Left renal cortex interstitium (tissue), 4 donors: ENCODE results near the gene COL3A1. TPM values are rescaled to one million over a fixed set of nuclear protein-coding genes. Genes with fewer than 3 reads are reported as not detected.
A peak's percentile ranks its signal among the peaks of the same experiment; 100 is the strongest.

Experiments used
- DNase-seq, 4 donors: peaks; one replicate each; pipeline ENCODE4 v3.0.0-alpha.2; 2013; ENCODE audit warnings: low read depth in 4 of 4, low spot score in 2 of 4, missing footprints in 1 of 4
- polyA plus RNA-seq, 4 donors: library from polyadenylated mRNA; unstranded; fragments of 120-200 nt; gene quantifications; one replicate each; pipeline ENCODE4 v1.2.1, GENCODE V29; 2013; ENCODE audit not compliant: insufficient read length in 4 of 4

COL3A1 gene
- polyA plus RNA-seq, 4 donors, result 802 to 1,385 (median 1,109) TPM

DNA sequence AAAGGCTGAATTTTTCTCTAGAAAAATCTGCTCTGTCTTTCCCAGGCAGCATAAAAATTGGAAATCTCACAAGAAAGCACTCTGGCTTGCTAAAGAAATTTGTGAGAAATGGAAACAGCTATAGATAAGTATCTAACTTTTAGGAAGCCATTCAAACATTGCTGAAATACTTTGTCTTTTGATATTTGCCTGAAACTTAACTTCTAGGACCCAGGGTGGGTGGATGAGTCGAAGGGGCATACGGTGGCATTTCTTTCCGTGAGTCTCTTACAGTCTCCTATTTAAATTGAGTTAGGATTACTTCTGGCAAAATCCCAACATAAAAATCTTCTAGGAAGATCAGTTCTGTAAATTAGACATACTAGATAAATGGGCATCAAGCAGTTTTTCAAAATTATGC is 532 bp upstream of the COL3A1 start:
- DNase-seq, result no peak

GRCh38 chr2:188975497-188976102 is 1.4 kb downstream of the COL3A1 start:
- no peak for DNase-seq

DNA sequence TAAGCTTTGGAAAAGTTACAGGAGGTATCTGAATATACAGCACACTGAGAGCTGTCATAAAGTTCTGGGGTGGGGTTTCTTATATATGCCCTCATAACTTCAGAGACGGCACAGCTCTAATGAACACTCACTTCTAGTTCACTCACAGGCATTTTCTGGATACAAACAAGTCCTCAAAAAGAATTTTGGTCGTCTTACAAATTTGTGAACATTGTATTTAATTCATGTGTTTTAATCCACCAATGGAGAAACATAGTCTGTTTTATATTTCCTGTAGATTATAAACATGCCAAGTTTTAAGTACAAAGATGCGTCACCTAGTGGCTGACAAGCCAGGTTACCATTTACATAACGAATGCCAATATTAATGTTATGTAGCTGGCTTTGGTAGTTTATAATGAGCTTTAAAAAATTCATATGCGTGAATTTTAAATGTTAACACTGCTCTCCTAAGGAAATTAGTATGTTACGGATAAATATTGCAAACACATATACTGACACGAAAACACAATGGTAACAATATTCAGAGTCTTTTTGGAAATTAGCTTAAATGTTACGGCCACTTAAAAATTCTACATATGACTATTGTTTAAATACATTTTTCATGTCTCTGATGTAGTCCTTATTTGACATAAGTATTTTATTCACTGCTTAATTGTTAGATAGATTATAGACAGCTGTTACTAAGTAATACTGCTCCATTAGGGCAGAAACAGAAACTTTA is 2.5 kb downstream of the COL3A1 start:
- no peak for DNase-seq

DNA sequence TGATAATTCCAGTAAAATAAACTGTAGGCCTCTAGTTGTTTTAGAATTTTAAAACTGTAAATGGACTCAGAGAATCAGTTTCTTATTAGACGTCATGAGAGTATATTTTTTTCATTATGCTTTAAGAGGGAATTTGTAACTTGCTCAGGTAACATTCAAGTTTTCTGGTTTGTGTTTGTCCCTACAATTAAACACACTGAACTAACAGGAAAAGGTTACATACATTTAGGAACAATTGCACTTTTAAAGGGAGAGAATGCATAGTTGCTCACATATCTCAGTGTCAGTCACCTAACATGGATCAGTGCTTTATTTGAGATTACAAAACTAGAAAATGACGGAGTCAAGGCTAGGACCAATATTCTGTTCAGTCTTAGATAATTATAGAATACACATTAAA is 3.1 kb downstream of the COL3A1 start:
- no peak for DNase-seq

- peak in 1 of 4 donors; percentile 80 for DNase-seq
Observed at GRCh38 chr2:188978291-188979081, 4.3 kb downstream of the COL3A1 start.

- no peak for DNase-seq
Observed at GRCh38 chr2:188979187-188980114, 5.3 kb downstream of the COL3A1 start.

DNA sequence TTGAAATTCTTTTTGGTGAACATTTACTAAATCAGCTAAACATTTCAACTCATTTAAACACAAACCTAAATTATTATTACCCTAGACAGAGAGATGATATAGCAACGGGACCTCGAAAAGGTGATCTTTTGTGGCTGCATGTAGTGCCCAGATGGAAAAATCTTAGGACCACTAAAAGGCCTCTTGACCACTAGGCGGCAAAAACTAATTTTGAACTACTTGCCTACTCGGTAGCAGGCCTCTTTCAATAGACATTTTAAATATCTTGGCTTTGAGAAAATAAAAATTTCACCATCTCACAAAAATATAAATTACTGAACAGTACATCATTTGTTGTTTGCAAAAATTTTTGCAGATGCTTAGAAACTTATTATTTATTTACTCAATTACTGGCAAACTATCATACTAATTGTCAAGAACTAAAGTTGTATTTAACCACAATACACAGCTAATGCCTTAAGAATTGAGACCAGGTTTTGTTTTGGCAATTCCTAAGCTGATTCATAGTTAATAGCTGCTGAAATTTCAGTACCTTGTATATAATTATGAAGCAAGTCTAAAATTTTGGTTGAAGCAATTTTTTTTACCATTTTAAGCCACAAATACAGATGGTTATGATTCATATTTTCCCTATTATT is 9.4 kb downstream of the COL3A1 start:
- no peak for DNase-seq

DNA sequence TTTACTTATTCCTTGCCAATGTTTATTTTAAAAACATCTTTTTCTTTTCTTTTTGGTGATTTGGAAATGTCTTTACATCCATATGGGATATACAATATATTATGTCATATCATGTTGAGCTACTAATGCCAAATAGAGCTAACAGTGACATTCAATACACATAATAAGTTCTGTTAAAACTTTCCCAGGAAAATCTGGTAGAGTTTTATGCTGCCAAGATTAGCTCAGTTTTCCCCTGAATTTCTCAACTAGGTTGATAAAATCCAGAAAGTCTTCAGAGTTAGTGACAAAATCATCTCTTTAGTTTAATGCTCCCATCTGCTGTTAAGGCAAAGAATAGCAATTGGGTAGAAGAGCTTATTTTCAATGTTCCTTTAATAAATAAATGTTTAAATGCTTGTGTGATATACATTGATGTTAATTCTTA is 9.9 kb downstream of the COL3A1 start:
- no peak for DNase-seq

GRCh38 chr2:188984680-188985079 is 10.5 kb downstream of the COL3A1 start:
- DNase-seq, result no peak

DNA sequence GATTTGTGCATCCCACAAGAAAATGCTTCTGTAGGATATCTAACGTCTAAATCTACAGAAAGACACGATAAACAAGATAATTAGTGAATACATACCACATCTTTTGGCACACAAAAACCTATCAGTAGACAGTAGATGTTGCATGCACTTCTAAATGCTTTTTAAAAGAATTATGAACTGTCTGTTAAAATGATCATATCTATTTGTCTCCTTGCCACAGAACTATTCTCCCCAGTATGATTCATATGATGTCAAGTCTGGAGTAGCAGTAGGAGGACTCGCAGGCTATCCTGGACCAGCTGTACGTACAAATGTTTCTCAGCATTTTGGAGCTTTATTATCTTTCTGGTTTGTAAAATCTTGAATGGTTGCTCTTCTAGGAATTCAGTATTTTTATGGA is 12.7 kb downstream of the COL3A1 start:
- DNase-seq, result no peak

- DNase-seq, result no peak
Observed at GRCh38 chr2:188993247-188993646, 19.1 kb downstream of the COL3A1 start.

- DNase-seq, result no peak
Observed at GRCh38 chr2:188997263-188997662, 23.1 kb downstream of the COL3A1 start.

- no peak for DNase-seq
Observed at GRCh38 chr2:189000221-189000620, 26.0 kb downstream of the COL3A1 start.

GRCh38 chr2:189002079-189002478 is 27.9 kb downstream of the COL3A1 start:
- no peak for DNase-seq

DNA sequence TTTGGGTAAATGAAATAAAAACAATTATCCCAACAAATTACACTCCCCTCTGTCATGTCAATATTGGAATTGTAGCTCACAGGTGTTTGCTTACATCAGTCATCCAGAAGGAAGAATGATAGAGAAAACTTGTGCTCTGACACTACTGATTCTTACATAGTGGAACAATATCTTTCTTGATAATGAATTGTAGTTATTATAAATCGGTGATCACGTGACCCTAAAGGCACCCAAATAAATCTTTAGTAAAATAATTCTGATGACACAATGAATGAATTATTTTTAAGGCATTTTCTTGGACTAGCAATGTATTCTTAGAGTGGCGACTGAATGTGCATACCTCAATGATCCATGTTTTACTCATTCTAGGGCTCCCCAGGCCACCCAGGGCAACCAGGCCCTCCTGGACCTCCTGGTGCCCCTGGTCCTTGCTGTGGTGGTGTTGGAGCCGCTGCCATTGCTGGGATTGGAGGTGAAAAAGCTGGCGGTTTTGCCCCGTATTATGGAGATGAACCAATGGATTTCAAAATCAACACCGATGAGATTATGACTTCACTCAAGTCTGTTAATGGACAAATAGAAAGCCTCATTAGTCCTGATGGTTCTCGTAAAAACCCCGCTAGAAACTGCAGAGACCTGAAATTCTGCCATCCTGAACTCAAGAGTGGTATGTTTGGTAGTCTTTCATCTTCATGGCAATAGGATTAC is 34.5 kb downstream of the COL3A1 start:
- DNase-seq, result no peak

DNA sequence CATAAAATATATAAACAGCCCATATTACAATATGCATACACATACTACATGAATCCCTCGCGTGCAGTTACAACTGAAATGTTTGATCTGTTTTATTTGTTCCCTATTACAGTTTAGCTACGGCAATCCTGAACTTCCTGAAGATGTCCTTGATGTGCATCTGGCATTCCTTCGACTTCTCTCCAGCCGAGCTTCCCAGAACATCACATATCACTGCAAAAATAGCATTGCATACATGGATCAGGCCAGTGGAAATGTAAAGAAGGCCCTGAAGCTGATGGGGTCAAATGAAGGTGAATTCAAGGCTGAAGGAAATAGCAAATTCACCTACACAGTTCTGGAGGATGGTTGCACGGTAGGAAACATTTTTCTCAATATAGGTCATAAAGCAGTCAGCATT is 36.4 kb downstream of the COL3A1 start:
- no peak for DNase-seq

GRCh38 chr2:189012351-189012750 is 38.2 kb downstream of the COL3A1 start:
- DNase-seq, result no peak

DNA sequence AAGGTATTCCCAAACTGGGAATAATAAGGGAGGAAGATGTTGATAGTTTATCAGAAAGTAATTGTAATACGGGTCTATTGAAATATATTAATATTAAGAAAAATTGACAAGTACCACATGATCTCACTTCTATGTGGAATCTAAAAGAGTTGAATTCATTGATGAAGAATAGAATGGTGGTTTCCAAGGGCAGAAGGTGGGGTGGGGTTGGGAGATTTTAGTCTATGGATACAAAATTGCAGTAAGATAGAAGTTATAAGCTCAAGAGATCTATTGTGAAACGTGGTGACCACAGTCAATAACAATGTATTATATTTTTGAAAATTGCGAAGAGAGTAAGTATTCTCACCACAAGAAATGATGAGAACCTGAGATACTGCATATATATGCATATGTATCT is 38.9 kb downstream of the COL3A1 start:
- DNase-seq, result no peak

DNA sequence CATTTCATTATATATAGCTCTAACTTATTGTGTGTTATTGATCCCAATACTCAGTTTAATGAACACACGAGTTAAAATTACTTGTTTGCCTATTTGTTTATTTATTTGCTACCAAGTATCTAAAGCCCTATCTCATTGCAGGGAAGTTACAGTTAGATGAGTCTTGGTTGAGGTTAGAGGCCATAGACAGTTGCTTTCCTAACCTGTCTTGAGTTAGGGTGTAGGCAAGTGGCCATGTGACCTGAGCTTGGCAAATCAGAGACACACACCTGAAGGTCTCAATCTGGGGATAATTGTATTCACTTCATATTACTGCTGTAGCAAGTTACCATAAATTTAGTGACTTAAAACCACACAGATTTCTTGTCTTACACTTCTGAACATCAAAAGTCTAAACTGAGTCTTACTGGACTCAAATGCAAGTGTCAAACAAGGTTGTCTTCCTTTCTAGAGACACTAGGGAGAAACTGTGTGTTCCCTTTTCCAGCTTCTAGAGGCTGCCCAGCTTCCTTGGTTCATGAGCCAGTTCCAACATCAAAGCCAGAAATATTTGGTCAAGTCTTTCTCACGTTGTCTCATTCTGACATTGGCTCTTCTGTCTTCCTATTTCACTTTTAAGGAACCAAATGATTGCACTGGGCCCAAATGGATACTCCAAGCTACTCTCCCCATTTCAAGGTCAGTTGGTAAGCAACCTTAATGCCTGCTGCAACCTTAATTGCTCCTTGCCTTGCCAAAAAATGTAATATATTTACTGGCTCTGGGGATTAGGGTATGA is 39.7 kb downstream of the COL3A1 start:
- DNase-seq, result no peak
